Heart left ventricle (tissue), 16 donors: ENCODE results near the gene TEX101. TPM values are rescaled to one million over a fixed set of nuclear protein-coding genes. Genes with fewer than 3 reads are reported as not detected.
"Not testable (repeated sequence)": the region's sequence is repeated elsewhere in the genome, so short reads cannot be mapped to it uniquely, and the experiment has no call there.

Source experiments
- ATAC-seq, 4 donors: fragments of 200-7000 bp; cut with Tn5 transposase; one replicate each; pipeline ENCODE4 v1.9.1; 2020 to 2022; ENCODE audit warnings: moderate library complexity in 4 of 4, mild to moderate bottlenecking in 3 of 4, moderate number of reproducible peaks in 1 of 4
- DNase-seq, 5 donors: peaks; one replicate each; pipeline ENCODE4 v3.0.0-alpha.2; 2020
- H3K27ac ChIP-seq, 12 donors: fragments of 200-600 bp; sonication (generic) in 4 of 12; one replicate each; pipeline versions ENCODE4 v1.5.0 to v1.8.0; 2016 to 2022; ENCODE audit warnings: mild to moderate bottlenecking in 2 of 12
- H3K27me3 ChIP-seq, 9 donors: fragments of 200-600 bp; sonication (generic) in 2 of 9; one replicate each; pipeline versions ENCODE4 v1.5.1 to v1.8.0; 2016 to 2022; ENCODE audit warnings: mild to moderate bottlenecking in 3 of 9
- H3K36me3 ChIP-seq, 9 donors: fragments of 200-600 bp; sonication (generic) in 2 of 9; one replicate each; pipeline versions ENCODE4 v1.5.0 to v1.8.0; 2018 to 2022; ENCODE audit warnings: mild to moderate bottlenecking in 2 of 9
- H3K4me1 ChIP-seq, 12 donors: fragments of 200-600 bp; sonication (generic) in 4 of 12; one replicate each; pipeline versions ENCODE4 v1.5.0 to v1.8.0; 2016 to 2022; ENCODE audit warnings: mild to moderate bottlenecking in 3 of 12
- H3K4me3 ChIP-seq, 12 donors: fragments of 200-600 bp; sonication (generic) in 4 of 12; one replicate each; pipeline versions ENCODE4 v1.5.0 to v1.8.0; 2017 to 2022; ENCODE audit warnings: mild to moderate bottlenecking in 9 of 12, moderate library complexity in 4 of 12
- H3K9me3 ChIP-seq, 12 donors: fragments of 200-600 bp; sonication (generic) in 4 of 12; one replicate each; pipeline versions ENCODE4 v1.5.0 to v1.8.0; 2016 to 2022; ENCODE audit warnings: mild to moderate bottlenecking in 1 of 12
- POLR2A ChIP-seq, 2 donors: fragments of 450-650 bp; IDR thresholded peaks; one replicate each; pipeline ENCODE4 v1.6.1; 2017; ENCODE audit warnings: antibody characterized with exemption in 2 of 2, mild to moderate bottlenecking in 2 of 2, moderate library complexity in 2 of 2
- WGBS, 4 donors: extraction: QIAGEN DNeasy Blood & Tissue Kit in 2 of 4; methylation state at CpG; one replicate each; pipeline versions ENCODE4 v1.1.5 to v1.1.7; 2013 to 2018; 5-methylcytosine and 5-hydroxymethylcytosine counted together
- intact Hi-C, 10 donors: fragments of 100-400 bp; cut with DNase I; formaldehyde crosslinking; loops; one replicate each; pipeline versions ENCODE4 v1.11.1 to v1.14.2; 2022
- polyA plus RNA-seq, 2 donors: library from polyadenylated mRNA; stranded (reverse); fragments of 200-250 nt; gene quantifications; one replicate each; pipeline ENCODE4 v1.2.3, GENCODE V29; 2013
- total RNA-seq, 9 donors: library from RNA; depleted of rRNA in 2 of 9; stranded (reverse); fragments of >200 nt in 2 of 9; fragmentation: NEBNext Ultra II Directional in 3 of 9; extraction: Animal tissue kit (Norgen Biotek cat#: 25700) in 3 of 9; gene quantifications; one replicate each; pipeline versions ENCODE4 v1.1.0 to v1.2.4, GENCODE V29; 2016 to 2023
- TF ChIP-seq, protein P1 (sequence below), 12 donors: fragments of 200-600 bp; sonication (generic) in 4 of 12; IDR thresholded peaks; one replicate each; pipeline versions ENCODE4 v1.5.0 to v1.8.0; 2018 to 2022; ENCODE audit warnings: antibody characterized with exemption in 12 of 12, mild to moderate bottlenecking in 5 of 12
- donor health status: ischemic (EF 13 %, LVEDD 7.1; RV severe dilation, severe dysfunction).
- donor health status: healthy with polysubstance abuse.
- donor health status: DM: no; HTN: yes; CAD: no.
- donor health status: DM: no; HTN: no; CAD: no.
- donor health status: ischemic (EF 25% LVEDD 6.9; RV normal size, moderate dysfunction).
- donor health status: ischemic (EF 25% LVEDD 5.7; RV mildly dilated, moderate dysfunction).
- donor health status: healthy.
- donor health status: DM: yes; HTN: yes; CAD: no.
- donor health status: ischemic (EF 35%, LVEDD 5.7; RV mildly dilated, moderate dysfunction).
- donor health status: nonischemic (EF 11% LVEDD 7.7; RV severe dilation, severe dysfunction).
- donor health status: DM: yes; HTN: yes; CAD: no.
- donor health status: PGD.
- donor health status: ischemic (EF 29% LVEDD 5.4; RV normal size, mild dysfunction).
- donor health status: nonischemic (EF 23%, LVEDD 6.1; RV moderate dilation, normal function).

Gene TEX101
- total and polyA plus RNA-seq, 11 donors: not detected

DNA sequence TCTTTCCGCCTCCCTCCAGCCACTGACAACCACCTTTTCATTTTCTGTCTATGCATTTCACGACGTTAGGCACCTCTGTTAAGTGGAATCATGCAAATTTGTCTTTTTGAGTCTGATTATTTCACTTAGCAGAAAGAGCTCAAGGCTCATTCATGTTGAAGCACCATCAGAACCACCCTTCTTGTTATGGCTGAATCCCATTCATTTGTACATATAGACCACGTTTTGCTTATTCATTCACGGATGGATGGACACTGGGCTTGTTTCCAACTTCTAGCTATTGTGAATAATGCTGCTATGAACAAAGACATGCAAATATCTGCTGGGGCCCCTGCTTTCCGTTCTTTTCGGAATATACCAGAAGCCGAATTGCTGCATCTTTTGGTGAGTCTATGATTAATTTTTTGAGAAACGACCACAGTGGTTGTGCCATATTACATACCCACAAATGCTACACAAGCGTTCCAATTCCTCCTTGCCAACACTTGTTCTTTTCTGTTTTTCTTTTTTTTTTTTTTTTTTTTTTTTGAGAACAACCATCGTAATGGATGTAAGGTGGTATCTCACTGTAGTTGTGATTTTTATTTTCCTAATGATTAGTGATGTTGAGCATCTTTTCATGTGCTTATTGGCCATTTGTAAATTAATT lies 23.7 kb upstream of the TEX101 start:
- H3K4me1 ChIP-seq, H3K27ac ChIP-seq, ATAC-seq, H3K4me3 ChIP-seq, DNase-seq, H3K36me3 ChIP-seq, intact Hi-C loops, H3K9me3 ChIP-seq: not testable (repeated sequence)
- H3K27me3 ChIP-seq: peaks cover 0 to 25% (median 0%) of the 10 kb centered on the region in 9 donors
- 78 to 85% (median 82%) methylated on average over 11 of the region's 11 CpGs for WGBS, 4 donors

DNA sequence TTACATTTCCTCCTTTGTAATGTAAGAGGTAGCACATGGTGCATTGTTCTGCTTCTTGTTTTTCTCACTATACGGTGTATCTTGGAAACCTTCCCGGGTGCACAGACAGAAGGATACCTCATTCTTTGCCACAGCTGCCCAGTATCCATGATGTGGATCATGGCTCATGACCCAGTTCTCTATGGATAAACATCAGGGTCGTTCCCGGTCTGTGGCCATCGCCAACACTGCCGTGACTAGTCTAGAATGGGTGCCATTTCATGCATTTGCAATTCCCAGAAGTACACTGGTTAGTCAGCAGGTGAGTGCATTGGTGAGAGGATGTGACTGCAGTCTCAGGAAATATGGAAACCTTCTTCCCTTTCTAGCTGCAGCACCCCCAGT lies 23.1 kb upstream of the TEX101 start:
- H3K36me3 ChIP-seq, intact Hi-C loops, H3K4me3 ChIP-seq, H3K9me3 ChIP-seq, ATAC-seq, H3K27ac ChIP-seq, DNase-seq, H3K4me1 ChIP-seq: not testable (repeated sequence)
- H3K27me3 ChIP-seq: peaks cover 0 to 28% (median 0%) of the 10 kb centered on the region in 9 donors
- WGBS, 4 donors: 85 to 90% (median 87%) methylated on average over 6 of the region's 6 CpGs

DNA sequence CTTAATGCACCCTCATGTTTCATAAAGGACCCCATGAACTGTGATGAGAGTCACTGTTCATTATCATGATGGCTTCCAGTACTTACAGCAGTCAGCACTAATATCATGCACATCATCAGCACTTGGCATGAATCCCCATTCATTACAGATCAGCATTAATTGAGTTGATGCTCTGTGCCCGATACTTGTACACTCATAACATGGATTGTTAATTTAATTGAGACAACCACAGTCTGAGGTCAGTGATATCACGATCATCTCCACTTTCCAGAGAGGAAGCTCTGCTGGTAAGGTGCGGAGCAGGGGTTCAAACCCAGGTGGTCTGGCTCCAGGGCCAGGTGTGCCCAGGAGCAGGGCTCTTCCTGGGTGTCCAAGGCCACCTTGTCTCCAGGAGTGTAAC lies 21.2 kb upstream of the TEX101 start:
- H3K4me1 ChIP-seq, ATAC-seq, H3K9me3 ChIP-seq, intact Hi-C loops, DNase-seq, H3K4me3 ChIP-seq, H3K36me3 ChIP-seq, H3K27ac ChIP-seq: not testable (repeated sequence)
- H3K27me3 ChIP-seq: peaks cover 0 to 41% (median 0%) of the 10 kb centered on the region in 9 donors
- 43 to 84% (median 79%) methylated on average over 3 of the region's 3 CpGs; no CpG with 5 or more reads in 1 of the 4 donors for WGBS, 4 donors

DNA sequence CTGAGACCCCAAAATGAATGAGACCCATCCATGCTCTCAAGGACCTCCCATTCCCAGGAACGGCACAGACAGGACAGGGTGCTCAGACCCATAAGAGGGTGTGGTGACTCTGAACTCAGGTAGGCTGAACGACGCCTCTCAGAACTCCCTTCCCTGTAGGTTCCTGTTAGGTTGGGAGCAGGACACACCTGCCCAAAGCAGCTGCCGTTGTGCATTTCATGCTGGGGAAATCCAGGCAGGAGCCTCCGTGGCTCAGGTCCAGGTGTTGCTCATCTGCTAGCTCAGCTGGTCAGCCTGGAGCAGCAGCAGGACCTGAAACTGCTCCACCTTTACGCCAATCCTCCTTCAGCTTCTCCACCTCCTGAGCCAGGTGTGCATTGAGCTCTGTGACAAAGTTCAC lies 19.1 kb upstream of the TEX101 start:
- H3K36me3 ChIP-seq: no peaks in the 10 kb centered on the region
- WGBS, 4 donors: 78 to 85% (median 79%) methylated on average over 4 to 6 of the region's 6 CpGs
- H3K4me1 ChIP-seq: no peaks in the 10 kb centered on the region
- DNase-seq (no peak), ATAC-seq (no peak)
- no peaks in the 10 kb centered on the region for H3K9me3 ChIP-seq
- peaks cover 0 to 41% (median 0%) of the 10 kb centered on the region in 9 donors for H3K27me3 ChIP-seq
- intact Hi-C loops: no loop called here
- no peak overlapping the region for H3K4me3 ChIP-seq
- H3K27ac ChIP-seq: no peak overlapping the region
- no peak for TF ChIP-seq POLR2A (IDR thresholded peaks at IDR 0.05)
- TF ChIP-seq, protein P1, sequence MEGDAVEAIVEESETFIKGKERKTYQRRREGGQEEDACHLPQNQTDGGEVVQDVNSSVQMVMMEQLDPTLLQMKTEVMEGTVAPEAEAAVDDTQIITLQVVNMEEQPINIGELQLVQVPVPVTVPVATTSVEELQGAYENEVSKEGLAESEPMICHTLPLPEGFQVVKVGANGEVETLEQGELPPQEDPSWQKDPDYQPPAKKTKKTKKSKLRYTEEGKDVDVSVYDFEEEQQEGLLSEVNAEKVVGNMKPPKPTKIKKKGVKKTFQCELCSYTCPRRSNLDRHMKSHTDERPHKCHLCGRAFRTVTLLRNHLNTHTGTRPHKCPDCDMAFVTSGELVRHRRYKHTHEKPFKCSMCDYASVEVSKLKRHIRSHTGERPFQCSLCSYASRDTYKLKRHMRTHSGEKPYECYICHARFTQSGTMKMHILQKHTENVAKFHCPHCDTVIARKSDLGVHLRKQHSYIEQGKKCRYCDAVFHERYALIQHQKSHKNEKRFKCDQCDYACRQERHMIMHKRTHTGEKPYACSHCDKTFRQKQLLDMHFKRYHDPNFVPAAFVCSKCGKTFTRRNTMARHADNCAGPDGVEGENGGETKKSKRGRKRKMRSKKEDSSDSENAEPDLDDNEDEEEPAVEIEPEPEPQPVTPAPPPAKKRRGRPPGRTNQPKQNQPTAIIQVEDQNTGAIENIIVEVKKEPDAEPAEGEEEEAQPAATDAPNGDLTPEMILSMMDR (IDR thresholded peaks at IDR 0.05): no peak

DNA sequence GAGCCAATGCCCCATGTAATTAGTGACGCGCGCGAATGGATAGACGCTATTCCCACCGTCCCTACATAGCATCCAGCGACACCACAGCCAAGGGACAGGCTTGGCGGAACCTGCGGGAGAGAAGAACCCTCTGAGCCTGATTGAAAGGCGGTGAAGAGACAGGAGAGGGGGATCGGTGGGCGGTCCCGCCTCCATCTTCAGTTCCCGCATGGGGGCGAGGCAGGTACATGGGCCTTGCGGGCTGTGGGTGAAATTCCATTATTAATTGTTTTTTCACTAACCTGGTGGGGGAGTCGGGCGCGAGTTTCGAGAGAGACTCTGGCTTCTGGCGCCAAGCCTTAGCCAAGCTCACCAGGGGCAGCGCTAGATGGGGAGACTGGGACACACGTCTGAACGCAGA lies 8.4 kb upstream of the TEX101 start:
- no peaks in the 10 kb centered on the region for H3K36me3 ChIP-seq
- ATAC-seq (no peak), DNase-seq (no peak)
- intact Hi-C loops: no loop called here
- no peak overlapping the region for H3K27ac ChIP-seq
- no peaks in the 10 kb centered on the region for H3K9me3 ChIP-seq
- H3K4me3 ChIP-seq: no peak overlapping the region
- H3K4me1 ChIP-seq: no peaks in the 10 kb centered on the region
- TF ChIP-seq POLR2A (IDR thresholded peaks at IDR 0.05): no peak
- TF ChIP-seq, protein P1 (IDR thresholded peaks at IDR 0.05): no peak
- H3K27me3 ChIP-seq: peaks cover 0 to 34% (median 0%) of the 10 kb centered on the region in 9 donors
- 33 to 68% (median 55%) methylated on average over 24 of the region's 24 CpGs for WGBS, 4 donors
